B cell (primary cell): ENCODE measurements around the gene C10orf105. TPM values are rescaled to one million over a fixed set of nuclear protein-coding genes. Genes with fewer than 3 reads are reported as not detected.

Experiments used
- ATAC-seq: fragments of 200-7000 bp; cut with Tn5 transposase; one replicate; pipeline ENCODE4 v1.10.0; 2021; ENCODE audit warnings: low read depth, mild to moderate bottlenecking, moderate number of reproducible peaks, moderate library complexity
- CTCF ChIA-PET: fragments of 350-600 bp; sonication (Branson Sonifier 250); formaldehyde crosslinking; loops from one replicate; lab custom pipeline; 2021; ENCODE audit warnings: antibody characterized with exemption, inconsistent platforms; lab: Charles Lee
- POLR2A ChIA-PET: fragments of 350-600 bp; sonication (Branson Sonifier 250); formaldehyde crosslinking; loops from one replicate; lab custom pipeline; 2021; ENCODE audit warnings: antibody characterized with exemption; lab: Charles Lee
- DNase-seq: peaks from one replicate; pipeline ENCODE4 v3.0.0; 2013
- H2AFZ ChIP-seq: 2 replicates; pipeline ENCODE4 v1.6.1; 2012; ENCODE audit warnings: mild to moderate bottlenecking, low read depth, low read length; ENCODE audit not compliant: insufficient read depth, poor library complexity, severe bottlenecking
- H3K27ac ChIP-seq, 2 donors: 1 replicate in 1 of 2; 2 replicates in 1 of 2; pipeline ENCODE4 v1.5.1; 2012 to 2013; ENCODE audit warnings: low read length in 2 of 2, mild to moderate bottlenecking in 2 of 2, moderate library complexity in 1 of 2
- H3K27me3 ChIP-seq, 4 experiments: fragments of 200-600 bp in 1 of 4; sonication (generic) in 1 of 4; replicated peaks in 1 of 4; 1 replicate in 2 of 4; 2 replicates in 2 of 4; pipeline versions ENCODE4 v1.6.1 to v1.7.0; 2013 to 2016; ENCODE audit warnings: low read length in 3 of 4, mild to moderate bottlenecking in 2 of 4, mixed read lengths in 1 of 4, moderate library complexity in 1 of 4; ENCODE audit not compliant: insufficient read depth in 4 of 4, control insufficient read depth in 3 of 4; ENCODE audit errors: control extremely low read depth in 1 of 4
- H3K36me3 ChIP-seq, 2 experiments: replicated peaks in 1 of 2; 1 replicate in 1 of 2; 2 replicates in 1 of 2; pipeline versions ENCODE4 v1.6.1 to v1.7.1; 2013; ENCODE audit warnings: low read length in 1 of 2; ENCODE audit not compliant: insufficient read depth in 2 of 2, control insufficient read depth in 1 of 2; ENCODE audit errors: control extremely low read depth in 1 of 2, extremely low read depth in 1 of 2
- H3K4me1 ChIP-seq, 2 donors: fragments of 200-600 bp in 1 of 2; sonication (generic) in 1 of 2; 1 replicate in 1 of 2; 2 replicates in 1 of 2; pipeline versions ENCODE4 v1.5.1 to v1.6.1; 2013 to 2017; ENCODE audit warnings: low read length in 2 of 2; ENCODE audit not compliant: control insufficient read depth in 2 of 2, insufficient read depth in 2 of 2
- H3K4me2 ChIP-seq: replicated peaks from 2 replicates; pipeline ENCODE3; 2012; ENCODE audit warnings: mild to moderate bottlenecking, low read depth, low read length; ENCODE audit not compliant: poor library complexity, severe bottlenecking
- H3K4me3 ChIP-seq, 5 experiments: fragments of 200-600 bp in 1 of 5; sonication (generic) in 1 of 5; 1 replicate in 3 of 5; 2 replicates in 2 of 5; pipeline versions ENCODE4 v1.5.1 to v1.7.0; 2011 to 2016; ENCODE audit warnings: low read length in 4 of 5, mild to moderate bottlenecking in 4 of 5, low read depth in 2 of 5, control low read depth in 1 of 5, moderate library complexity in 1 of 5; ENCODE audit not compliant: insufficient read depth in 1 of 5; ENCODE audit errors: control extremely low read depth in 1 of 5, extremely low read depth in 1 of 5
- H3K79me2 ChIP-seq: fragments of 200-600 bp; sonication (generic); one replicate; pipeline ENCODE4 v1.6.0; 2016; ENCODE audit warnings: low read length; ENCODE audit not compliant: control insufficient read depth, insufficient read depth
- H3K9ac ChIP-seq: fragments of 200-600 bp; sonication (generic); 2 replicates; pipeline ENCODE4 v1.6.1; 2017; ENCODE audit warnings: mild to moderate bottlenecking, low read length, moderate library complexity
- H3K9me3 ChIP-seq, 3 donors: one replicate each; pipeline versions ENCODE4 v1.6.1 to v1.7.1; 2013; ENCODE audit warnings: low read length in 2 of 3; ENCODE audit not compliant: control insufficient read depth in 2 of 3, insufficient read depth in 1 of 3; ENCODE audit errors: control extremely low read depth in 1 of 3
- H4K20me1 ChIP-seq: 2 replicates; pipeline ENCODE4 v1.6.0; 2012; ENCODE audit warnings: mild to moderate bottlenecking, low read length; ENCODE audit not compliant: insufficient read depth, control insufficient read depth, poor library complexity, severe bottlenecking
- H3K27ac Mint-ChIP-seq: one replicate; pipeline ENCODE4 v1.8.0; 2021; ENCODE audit warnings: mixed read lengths
- H3K27me3 Mint-ChIP-seq: one replicate; pipeline ENCODE4 v1.8.0; 2021; ENCODE audit warnings: mixed read lengths
- H3K4me1 Mint-ChIP-seq: one replicate; pipeline ENCODE4 v1.8.0; 2021; ENCODE audit warnings: mixed read lengths
- H3K4me3 Mint-ChIP-seq: one replicate; pipeline ENCODE4 v1.8.0; 2021; ENCODE audit warnings: mixed read lengths
- H3K9me3 Mint-ChIP-seq: one replicate; pipeline ENCODE4 v1.8.0; 2022; ENCODE audit warnings: mixed read lengths; ENCODE audit not compliant: insufficient read depth
- CTCF ChIP-seq: fragments of 200-600 bp; IDR thresholded peaks from one replicate; pipeline ENCODE4 v1.8.0; 2022; ENCODE audit warnings: antibody characterized with exemption, mild to moderate bottlenecking
- EZH2 ChIP-seq: IDR thresholded peaks from 2 replicates; pipeline ENCODE4 v1.6.1; 2012; ENCODE audit warnings: borderline replicate concordance, low read depth, mild to moderate bottlenecking, moderate library complexity, low read length; ENCODE audit not compliant: insufficient read depth, poor library complexity, severe bottlenecking
- WGBS: methylation state at CpG from one replicate; pipeline ENCODE4 v1.1.5; 2013; ENCODE audit warnings: missing lambda C conversion rate; ENCODE audit not compliant: insufficient coverage; 5-methylcytosine and 5-hydroxymethylcytosine counted together
- intact Hi-C: fragments of 100-400 bp; cut with micrococcal nuclease; formaldehyde crosslinking; loops from one replicate; pipeline ENCODE4 v1.10.0; 2022
- polyA plus RNA-seq: library from polyadenylated mRNA; depleted of rRNA; stranded (reverse); fragments of >200 nt; gene quantifications from 2 replicates; pipeline ENCODE4 v1.2.3, GENCODE V29; 2012
- total RNA-seq, 2 donors: library from RNA; stranded (reverse); fragments of 120-200 nt in 1 of 2; gene quantifications; 1 replicate in 1 of 2; 2 replicates in 1 of 2; pipeline versions ENCODE4 v1.2.3 to v1.2.4, GENCODE V29; 2013 to 2022

The C10orf105 gene
- total and polyA plus RNA-seq, 2 donors (not counting 1 experiment from before 2014, with no cell fraction given): 0.03 TPM; not detected in 1

- no peak for ATAC-seq
- H3K27me3 Mint-ChIP-seq: no peaks in the 10 kb centered on the region
- POLR2A ChIA-PET: no interaction called here
- H3K9ac ChIP-seq: no peak overlapping the region
- H3K36me3 ChIP-seq: no peaks in the 10 kb centered on the region
- peaks cover 27 to 67% of the 10 kb centered on the region in 2 donors for H3K4me1 ChIP-seq
- WGBS: 38% methylated on average over 3 of the region's 4 CpGs
- no peak overlapping the region for H3K4me3 Mint-ChIP-seq
- no peak overlapping the region for H3K4me3 ChIP-seq
- TF ChIP-seq CTCF (no peak), EZH2 (no peak)
- no peaks in the 10 kb centered on the region for H3K79me2 ChIP-seq
- H4K20me1 ChIP-seq: no peaks in the 10 kb centered on the region
- CTCF ChIA-PET: interaction anchor here (0.6 to 1.8 kb wide), 2 partner anchors 32 to 483 kb away, joined by 3 to 6 read pairs; no protein-coding TSS in a partner anchor
- H3K4me2 ChIP-seq: peak overlapping the region; percentile 2
- H3K9me3 ChIP-seq: peaks cover 0 to 3% (median 0%) of the 10 kb centered on the region in 3 donors
- no peak overlapping the region for H3K27ac ChIP-seq
- no peak for DNase-seq
- no peak overlapping the region for H2AFZ ChIP-seq
- peak overlapping the region; percentile 18 for H3K27ac Mint-ChIP-seq
- peaks cover 68% of the 10 kb centered on the region for H3K4me1 Mint-ChIP-seq
- no peaks in the 10 kb centered on the region for H3K9me3 Mint-ChIP-seq
- H3K27me3 ChIP-seq: no peaks in the 10 kb centered on the region
- intact Hi-C loops: no loop called here
Observed at GRCh38 chr10:71741029-71741428, 21.5 kb upstream of the C10orf105 start.

- Mint-ChIP-seq H3K27me3 (no peaks in the 10 kb centered on the region), H3K4me1 (peaks cover 68% of the 10 kb centered on the region), H3K4me3 (no peak overlapping the region), H3K9me3 (no peaks in the 10 kb centered on the region), H3K27ac (peak overlapping the region; percentile 8)
- no peak overlapping the region for H3K4me2 ChIP-seq
- H3K27ac ChIP-seq: no peak overlapping the region
- H3K9me3 ChIP-seq: peaks cover 0 to 3% (median 0%) of the 10 kb centered on the region in 3 donors
- H3K9ac ChIP-seq: no peak overlapping the region
- no peak for DNase-seq
- no peak overlapping the region for H2AFZ ChIP-seq
- H3K36me3 ChIP-seq: no peaks in the 10 kb centered on the region
- no peaks in the 10 kb centered on the region for H4K20me1 ChIP-seq
- ChIA-PET CTCF (interaction anchor here (1.0 to 1.1 kb wide), 2 partner anchors 15 to 33 kb away, joined by 3 read pairs; no protein-coding TSS in a partner anchor), POLR2A (no interaction called here)
- no peak for ATAC-seq
- intact Hi-C loops: no loop called here
- H3K27me3 ChIP-seq: no peaks in the 10 kb centered on the region
- TF ChIP-seq CTCF: no peak
- no peak for TF ChIP-seq EZH2
- no peak overlapping the region for H3K4me3 ChIP-seq
- peaks cover 30 to 67% of the 10 kb centered on the region in 2 donors for H3K4me1 ChIP-seq
- no peaks in the 10 kb centered on the region for H3K79me2 ChIP-seq
- WGBS: 81% methylated on average over 9 of the region's 9 CpGs
Observed at GRCh38 chr10:71740069-71740653, 20.6 kb upstream of the C10orf105 start.
